ENCODE data around the gene TM4SF18.
A peak's percentile ranks its signal among the peaks of the same experiment; 100 is the strongest.
"Not testable (repeated sequence)": the region's sequence is repeated elsewhere in the genome, so short reads cannot be mapped to it uniquely, and the experiment has no call there.

Gene TM4SF18, protein sequence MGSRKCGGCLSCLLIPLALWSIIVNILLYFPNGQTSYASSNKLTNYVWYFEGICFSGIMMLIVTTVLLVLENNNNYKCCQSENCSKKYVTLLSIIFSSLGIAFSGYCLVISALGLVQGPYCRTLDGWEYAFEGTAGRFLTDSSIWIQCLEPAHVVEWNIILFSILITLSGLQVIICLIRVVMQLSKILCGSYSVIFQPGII

GRCh38 chr3:149333176-149333859 is at the start of gene TM4SF18:
TM4SF18 (minus strand) TSS chr3:149333636; CDS start chr3:149333382, 254 bp downstream.
- no peak for FAIRE-seq

- no peak for FAIRE-seq
These were observed 49.1 kb upstream of the TM4SF18 start for GRCh38 chr3:149382518-149382917.

GRCh38 chr3:149382101-149382467 is 48.6 kb upstream of the TM4SF18 start:
- no peak for FAIRE-seq

GRCh38 chr3:149381173-149382100 is 48.0 kb upstream of the TM4SF18 start:
- no peak for FAIRE-seq

DNA sequence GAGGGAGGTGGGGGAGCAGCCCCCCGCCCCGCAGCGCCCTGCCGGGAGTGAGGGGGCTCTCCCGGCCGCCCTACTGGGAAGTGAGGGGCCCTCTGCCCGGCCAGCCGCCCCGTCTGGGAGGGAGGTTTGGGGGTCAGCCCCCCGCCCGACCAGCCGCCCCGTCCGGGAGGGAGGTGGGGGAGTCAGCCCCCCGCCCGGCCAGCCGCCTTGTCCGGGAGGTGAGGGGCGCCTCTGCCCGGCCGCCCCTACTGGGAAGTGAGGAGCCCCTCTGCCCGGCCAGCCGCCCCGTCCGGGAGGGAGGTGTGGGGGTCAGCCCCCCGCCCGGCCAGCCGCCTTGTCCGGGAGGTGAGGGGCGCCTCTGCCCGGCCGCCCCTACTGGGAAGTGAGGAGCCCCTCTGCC is 46.8 kb upstream of the TM4SF18 start:
- not testable (repeated sequence) for FAIRE-seq

- FAIRE-seq, result no peak
These were observed 45.3 kb upstream of the TM4SF18 start for GRCh38 chr3:149378478-149379309.

DNA sequence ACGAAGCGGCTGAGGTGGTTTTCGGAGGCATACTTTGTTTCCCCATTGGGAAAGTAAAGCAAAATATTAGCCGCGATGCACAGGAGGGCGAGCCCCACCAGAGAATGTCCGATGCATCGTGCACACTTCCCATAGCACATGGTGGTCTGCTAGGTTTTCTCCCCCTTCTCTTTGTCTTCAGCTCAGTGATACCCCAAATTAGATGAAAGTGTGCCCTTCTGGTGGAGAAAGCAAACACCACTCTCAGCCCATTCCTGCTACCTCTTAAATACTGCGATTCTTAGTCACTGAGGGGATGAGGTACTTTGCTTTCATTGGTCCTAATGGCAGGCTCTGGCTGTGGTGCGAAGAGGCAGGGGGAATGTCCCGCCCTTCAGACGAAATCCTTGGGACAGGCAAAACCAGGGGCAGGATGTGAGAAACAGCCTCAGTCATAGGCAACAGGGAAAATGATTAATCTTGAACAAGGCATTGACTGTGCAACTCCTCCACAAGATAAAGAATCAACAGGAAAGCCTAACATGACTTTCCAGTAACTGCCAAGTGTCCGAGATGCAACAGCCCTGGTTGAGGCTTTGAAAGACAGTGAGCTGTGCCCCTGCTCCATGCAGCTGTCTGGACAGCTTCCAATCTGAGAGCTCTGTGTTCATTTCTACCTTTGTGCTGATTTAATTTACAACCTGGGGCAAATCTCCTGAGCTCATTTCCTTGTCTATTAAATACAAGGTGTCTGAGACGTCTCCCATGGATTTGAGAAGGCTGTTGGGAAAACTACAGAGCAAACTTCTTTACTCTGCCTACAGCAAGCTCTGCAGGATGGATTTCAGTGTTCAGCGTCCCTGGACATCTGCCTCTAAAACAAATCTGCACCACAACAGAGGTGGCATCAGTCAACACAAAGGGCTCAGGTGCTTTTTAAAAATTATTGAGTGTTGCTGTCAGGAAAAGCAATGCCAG is 44.2 kb upstream of the TM4SF18 start, which contains the start of gene TM4SF1:
Gene TM4SF1 (minus strand): TSS at position 242 of the 957 bp plus-strand sequence. CDS start 102 bp downstream, at position 140.
- FAIRE-seq, result peak; percentile 98

DNA sequence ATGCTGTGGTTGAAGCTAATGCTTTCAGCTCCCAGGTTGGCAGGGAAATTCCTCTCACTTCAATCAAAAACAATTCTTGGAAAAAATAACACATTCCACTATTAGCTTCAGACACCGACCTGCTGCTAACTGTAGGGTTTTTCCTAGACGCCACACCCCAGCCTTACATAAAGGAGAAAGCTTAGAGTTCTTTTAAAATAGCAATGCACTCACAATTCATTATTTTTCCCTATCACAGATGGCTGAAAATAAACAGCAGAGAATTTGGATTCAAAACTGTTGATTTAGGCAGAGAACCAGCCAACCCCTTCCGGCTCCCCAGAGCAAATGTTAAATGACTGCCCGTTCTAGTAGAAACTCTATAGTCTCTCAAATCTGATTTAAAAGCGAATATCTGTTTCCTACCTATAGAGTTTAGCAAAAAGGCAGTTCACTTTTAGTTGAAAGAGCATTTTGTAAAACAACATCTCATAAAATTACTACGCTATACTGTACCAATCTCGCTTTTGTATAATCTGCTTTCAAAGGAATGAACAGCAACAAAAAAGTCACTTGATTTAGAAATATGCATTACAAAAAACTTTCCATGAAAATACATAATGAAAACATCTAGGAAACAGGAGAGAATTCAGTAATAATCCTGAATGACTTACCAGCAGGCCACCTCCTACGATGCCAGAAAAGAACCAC is 43.4 kb upstream of the TM4SF18 start:
- FAIRE-seq, result peak; percentile 3

DNA sequence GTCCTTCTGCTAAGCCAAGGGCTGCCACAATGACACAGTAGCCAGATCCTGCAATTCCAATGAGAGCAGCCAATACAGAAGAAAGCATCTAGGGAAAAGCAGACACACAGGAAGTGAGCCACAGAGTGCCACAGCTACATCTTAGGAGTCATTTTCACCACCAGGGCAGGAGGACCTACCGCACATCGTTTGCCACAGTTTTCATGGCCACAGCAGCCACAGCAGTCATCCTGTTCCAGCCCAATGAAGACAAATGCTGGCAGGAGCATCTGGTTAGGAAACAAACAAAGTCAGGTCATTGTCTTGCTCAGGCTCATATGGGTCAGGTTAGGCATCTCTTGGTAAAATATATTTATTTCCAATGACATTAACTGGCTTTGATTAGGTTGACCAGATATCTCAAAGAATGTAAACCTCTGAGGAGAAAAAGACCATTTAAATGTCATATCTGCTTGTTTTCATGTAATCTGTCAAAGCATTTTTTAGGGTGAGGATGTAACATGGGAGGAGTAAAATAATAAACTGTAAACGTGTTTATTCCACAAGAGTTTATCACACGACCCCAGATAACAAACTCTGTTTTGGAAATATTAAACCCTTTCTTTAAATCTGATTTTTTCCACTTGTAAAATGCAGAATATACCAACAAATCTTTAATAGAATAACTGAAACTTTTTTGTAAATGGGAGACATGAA is 42.2 kb upstream of the TM4SF18 start:
- FAIRE-seq, result peak; percentile 70

DNA sequence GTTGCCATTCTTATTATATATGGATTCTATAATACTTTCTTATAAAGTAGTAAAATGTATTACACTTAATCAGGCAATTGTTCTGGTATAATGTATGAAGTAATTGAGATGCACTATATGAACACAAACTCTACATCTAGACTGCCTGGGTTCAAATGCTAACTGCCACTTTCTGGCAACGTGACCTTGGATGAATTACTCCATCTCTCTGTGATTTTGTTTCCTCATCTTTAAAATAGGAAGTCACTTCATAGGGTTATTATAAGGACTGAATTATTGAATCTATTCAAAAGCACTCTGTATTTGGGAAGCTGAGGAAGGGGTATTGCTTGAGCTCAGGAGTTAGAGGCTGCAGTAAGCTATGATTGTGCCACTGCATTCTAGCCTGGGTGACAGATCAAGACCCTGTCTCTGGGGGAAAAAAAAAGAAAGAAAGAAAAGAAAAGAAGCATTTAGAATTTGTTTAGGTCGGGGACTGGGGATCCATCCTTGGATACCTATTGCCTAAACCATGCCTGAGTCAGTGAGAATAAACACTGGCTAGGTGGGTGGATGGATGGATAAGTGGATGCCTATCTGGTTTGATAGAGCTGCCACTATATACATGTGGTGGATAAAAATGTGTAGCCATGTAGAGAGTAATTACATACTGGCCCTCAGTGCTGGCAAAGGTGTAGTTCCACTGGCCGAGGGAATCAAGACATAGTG is 41.5 kb upstream of the TM4SF18 start:
- FAIRE-seq, result no peak

GRCh38 chr3:149374391-149374790 is 41.0 kb upstream of the TM4SF18 start:
- peak; percentile 15 for FAIRE-seq

GRCh38 chr3:149373235-149374125 is 40.0 kb upstream of the TM4SF18 start:
- FAIRE-seq, result peak; percentile 36

GRCh38 chr3:149371723-149372114 is 38.3 kb upstream of the TM4SF18 start:
- no peak for FAIRE-seq

GRCh38 chr3:149371001-149371722 is 37.7 kb upstream of the TM4SF18 start:
- FAIRE-seq, result no peak

DNA sequence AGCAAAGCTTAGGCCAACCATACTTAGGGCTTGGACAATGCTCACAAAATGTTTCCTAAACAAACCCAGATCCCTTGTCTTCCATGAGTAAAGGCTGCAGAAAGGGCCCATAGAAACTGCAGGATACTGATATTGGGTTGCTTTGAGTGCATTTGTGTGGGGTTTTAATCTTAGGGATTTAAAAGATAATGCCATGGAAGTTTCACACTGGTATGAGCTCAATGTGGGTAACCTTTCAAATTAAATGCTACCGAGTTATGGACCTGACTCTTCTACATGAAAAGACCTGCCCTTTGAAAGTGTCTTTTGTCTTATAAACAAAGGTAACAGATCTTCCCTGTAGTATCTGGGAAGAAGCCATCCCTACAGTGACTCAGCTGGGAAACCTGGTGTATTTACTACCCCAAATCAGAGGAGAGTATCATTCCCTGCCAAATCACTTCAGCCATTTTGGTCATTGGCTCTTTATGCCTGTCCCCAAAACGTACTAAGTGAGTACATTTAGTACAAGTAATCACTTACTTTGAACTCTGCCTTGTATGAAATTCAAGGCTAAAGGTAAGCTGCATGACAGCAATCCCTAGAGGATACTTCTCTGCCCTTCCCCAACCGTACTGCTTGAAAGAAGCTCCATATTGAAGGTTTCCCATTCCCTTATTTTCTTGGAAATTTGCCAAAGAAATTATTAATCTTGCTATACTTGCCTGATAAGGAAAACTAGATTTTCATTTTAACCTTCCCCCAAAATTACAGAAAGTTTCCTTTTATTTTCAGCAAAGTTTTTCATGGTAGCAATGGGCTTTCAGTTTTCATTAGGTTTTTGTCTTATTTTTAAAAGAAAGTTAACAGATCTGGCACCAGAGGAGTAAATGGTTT is 36.8 kb upstream of the TM4SF18 start:
- FAIRE-seq, result no peak

GRCh38 chr3:149368674-149369497 is 35.5 kb upstream of the TM4SF18 start:
- no peak for FAIRE-seq

Measured in G401.6 (cell line).